Liver (tissue), 9 donors: ENCODE measurements around the gene PADI3. TPM values are rescaled to one million over a fixed set of nuclear protein-coding genes. Genes with fewer than 3 reads are reported as not detected.

Experiments
- DNase-seq: peaks from one replicate; pipeline ENCODE4 v3.0.0-alpha.2; 2017; ENCODE audit warnings: low spot score
- H3K27ac ChIP-seq, 2 donors: one replicate each; pipeline ENCODE4 v1.7.0; 2013; ENCODE audit warnings: inconsistent platforms in 2 of 2, low read length in 2 of 2, control low read depth in 1 of 2, low read depth in 1 of 2, mild to moderate bottlenecking in 1 of 2
- H3K27me3 ChIP-seq, 4 donors: one replicate each; pipeline versions ENCODE4 v1.6.1 to v1.7.0; 2013; ENCODE audit warnings: low read length in 3 of 4, inconsistent platforms in 1 of 4, mild to moderate bottlenecking in 1 of 4, moderate library complexity in 1 of 4; ENCODE audit not compliant: control insufficient read depth in 4 of 4, insufficient read depth in 4 of 4
- H3K36me3 ChIP-seq, 4 donors: one replicate each; pipeline versions ENCODE4 v1.6.1 to v1.7.0; 2013; ENCODE audit warnings: low read length in 3 of 4, mild to moderate bottlenecking in 3 of 4, low read depth in 1 of 4, moderate library complexity in 1 of 4; ENCODE audit not compliant: control insufficient read depth in 4 of 4, insufficient read depth in 3 of 4
- H3K4me1 ChIP-seq, 4 donors: one replicate each; pipeline versions ENCODE4 v1.6.1 to v1.7.0; 2013; ENCODE audit warnings: low read length in 3 of 4, mild to moderate bottlenecking in 3 of 4, moderate library complexity in 1 of 4; ENCODE audit not compliant: control insufficient read depth in 4 of 4, insufficient read depth in 4 of 4
- H3K4me3 ChIP-seq, 3 donors: one replicate each; pipeline versions ENCODE4 v1.6.1 to v1.7.0; 2013; ENCODE audit warnings: low read length in 3 of 3, control low read depth in 1 of 3, low read depth in 1 of 3, mild to moderate bottlenecking in 1 of 3
- H3K9ac ChIP-seq, 2 donors: one replicate each; pipeline ENCODE4 v1.7.0; 2013; ENCODE audit warnings: low read length in 2 of 2, mild to moderate bottlenecking in 2 of 2, moderate library complexity in 2 of 2, control low read depth in 1 of 2, low read depth in 1 of 2
- H3K9me3 ChIP-seq, 4 donors: one replicate each; pipeline versions ENCODE4 v1.6.1 to v1.7.0; 2013; ENCODE audit warnings: low read length in 3 of 4; ENCODE audit not compliant: control insufficient read depth in 4 of 4
- EGR1 ChIP-seq, 2 donors: IDR thresholded peaks; 2 replicates each; pipeline ENCODE4 v1.6.1; 2016 to 2018; ENCODE audit warnings: antibody characterized with exemption in 2 of 2, low read depth in 2 of 2
- FOXA1 ChIP-seq: IDR thresholded peaks from 2 replicates; pipeline ENCODE4 v1.6.1; 2016; ENCODE audit warnings: antibody characterized with exemption
- FOXA2 ChIP-seq: IDR thresholded peaks from 2 replicates; pipeline ENCODE4 v1.6.1; 2016; ENCODE audit warnings: antibody characterized with exemption
- GABPA ChIP-seq, 2 donors: IDR thresholded peaks in 1 of 2; conservative IDR thresholded peaks in 1 of 2; 2 replicates each; pipeline ENCODE4 v1.6.1; 2016; ENCODE audit warnings: antibody characterized with exemption in 2 of 2, mild to moderate bottlenecking in 1 of 2, moderate library complexity in 1 of 2
- HNF4A ChIP-seq, 2 donors: conservative IDR thresholded peaks; 2 replicates each; pipeline ENCODE4 v1.6.1; 2016; ENCODE audit warnings: antibody characterized with exemption in 2 of 2, mild to moderate bottlenecking in 2 of 2
- HNF4G ChIP-seq: IDR thresholded peaks from 2 replicates; pipeline ENCODE4 v1.6.1; 2016; ENCODE audit warnings: antibody characterized with exemption
- JUND ChIP-seq, 2 donors: IDR thresholded peaks; 2 replicates each; pipeline ENCODE4 v1.6.1; 2016; ENCODE audit warnings: antibody characterized with exemption in 2 of 2
- MAX ChIP-seq: IDR thresholded peaks from 2 replicates; pipeline ENCODE4 v1.6.1; 2016; ENCODE audit warnings: antibody characterized with exemption
- NR2F2 ChIP-seq: IDR thresholded peaks from 2 replicates; pipeline ENCODE4 v1.6.1; 2016; ENCODE audit warnings: antibody characterized with exemption
- RAD21 ChIP-seq, 2 donors: IDR thresholded peaks; 2 replicates each; pipeline ENCODE4 v1.6.1; 2016; ENCODE audit warnings: antibody characterized with exemption in 2 of 2, mild to moderate bottlenecking in 2 of 2
- RXRA ChIP-seq, 2 donors: IDR thresholded peaks; 2 replicates each; pipeline ENCODE4 v1.6.1; 2017 to 2018; ENCODE audit warnings: antibody characterized with exemption in 2 of 2, mild to moderate bottlenecking in 1 of 2
- SP1 ChIP-seq: IDR thresholded peaks from 2 replicates; pipeline ENCODE4 v1.6.1; 2018; ENCODE audit warnings: antibody characterized with exemption, mild to moderate bottlenecking
- TAF1 ChIP-seq: conservative IDR thresholded peaks from 2 replicates; pipeline ENCODE4 v1.6.1; 2016; ENCODE audit warnings: antibody characterized with exemption, mild to moderate bottlenecking
- YY1 ChIP-seq: IDR thresholded peaks from 2 replicates; pipeline ENCODE4 v1.6.1; 2016; ENCODE audit warnings: antibody characterized with exemption, mild to moderate bottlenecking
- WGBS: extraction: QIAGEN DNeasy Blood & Tissue Kit; methylation state at CpG from one replicate; pipeline ENCODE4 v1.1.7; 2013; 5-methylcytosine and 5-hydroxymethylcytosine counted together
- polyA plus RNA-seq, 2 donors: library from polyadenylated mRNA; stranded (reverse) in 1 of 2; unstranded in 1 of 2; fragments of 200-250 nt in 1 of 2; fragments of >200 nt in 1 of 2; fragmentation: Nextera tagmentation in 1 of 2; extraction: Ambion mirVana in 1 of 2; gene quantifications; one replicate each; pipeline versions ENCODE4 v1.2.1 to v1.2.3, GENCODE V29; 2013 to 2015
- total RNA-seq, 2 donors: library from RNA; depleted of rRNA; stranded (reverse); fragments of >200 nt; gene quantifications; one replicate each; pipeline ENCODE4 v1.2.3, GENCODE V29; 2014
- TF ChIP-seq, protein P1 (sequence below): fragments of 150-350 bp; IDR thresholded peaks from 2 replicates; pipeline ENCODE4 v1.5.1; 2017; ENCODE audit warnings: improper control_type of control experiment, low read depth, low read length; ENCODE audit not compliant: missing input control
- TF ChIP-seq, protein P2 (sequence below): IDR thresholded peaks from 2 replicates; pipeline ENCODE4 v1.6.1; 2016; ENCODE audit warnings: antibody characterized with exemption, mild to moderate bottlenecking
- TF ChIP-seq, protein P3 (sequence below): IDR thresholded peaks from 2 replicates; pipeline ENCODE4 v1.6.1; 2016; ENCODE audit warnings: antibody characterized with exemption
- TF ChIP-seq, protein P4 (sequence below): IDR thresholded peaks from 2 replicates; pipeline ENCODE4 v1.6.1; 2016; ENCODE audit warnings: antibody characterized with exemption
- donor health status: healthy.
- donor health status: healthy.
- donor health status: healthy.
- donor health status: healthy.
- donor health status: healthy.

Gene PADI3
- total and polyA plus RNA-seq, 4 donors, result not detected

DNA sequence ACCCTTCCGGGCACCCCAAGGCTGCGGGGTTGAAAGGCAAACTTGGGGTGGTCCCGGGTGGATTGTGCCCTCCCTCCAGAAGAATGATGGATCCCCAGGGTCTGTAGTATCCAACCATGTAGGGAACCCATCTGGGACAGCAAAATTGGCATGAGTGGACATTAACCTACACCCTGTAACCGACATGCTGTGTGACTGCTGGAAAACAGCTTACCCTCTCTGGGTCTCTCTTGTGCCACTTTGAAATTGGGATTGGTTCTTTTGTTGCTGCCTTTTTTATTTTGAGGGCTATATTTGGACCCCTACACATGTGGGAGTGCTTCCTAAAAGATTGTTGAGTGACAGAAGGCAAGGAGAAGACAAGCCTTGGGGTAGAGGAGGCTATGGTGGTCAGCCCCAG is 24.5 kb upstream of the PADI3 start (continued):
- TF ChIP-seq, protein P1, sequence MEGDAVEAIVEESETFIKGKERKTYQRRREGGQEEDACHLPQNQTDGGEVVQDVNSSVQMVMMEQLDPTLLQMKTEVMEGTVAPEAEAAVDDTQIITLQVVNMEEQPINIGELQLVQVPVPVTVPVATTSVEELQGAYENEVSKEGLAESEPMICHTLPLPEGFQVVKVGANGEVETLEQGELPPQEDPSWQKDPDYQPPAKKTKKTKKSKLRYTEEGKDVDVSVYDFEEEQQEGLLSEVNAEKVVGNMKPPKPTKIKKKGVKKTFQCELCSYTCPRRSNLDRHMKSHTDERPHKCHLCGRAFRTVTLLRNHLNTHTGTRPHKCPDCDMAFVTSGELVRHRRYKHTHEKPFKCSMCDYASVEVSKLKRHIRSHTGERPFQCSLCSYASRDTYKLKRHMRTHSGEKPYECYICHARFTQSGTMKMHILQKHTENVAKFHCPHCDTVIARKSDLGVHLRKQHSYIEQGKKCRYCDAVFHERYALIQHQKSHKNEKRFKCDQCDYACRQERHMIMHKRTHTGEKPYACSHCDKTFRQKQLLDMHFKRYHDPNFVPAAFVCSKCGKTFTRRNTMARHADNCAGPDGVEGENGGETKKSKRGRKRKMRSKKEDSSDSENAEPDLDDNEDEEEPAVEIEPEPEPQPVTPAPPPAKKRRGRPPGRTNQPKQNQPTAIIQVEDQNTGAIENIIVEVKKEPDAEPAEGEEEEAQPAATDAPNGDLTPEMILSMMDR, result no peak

DNA sequence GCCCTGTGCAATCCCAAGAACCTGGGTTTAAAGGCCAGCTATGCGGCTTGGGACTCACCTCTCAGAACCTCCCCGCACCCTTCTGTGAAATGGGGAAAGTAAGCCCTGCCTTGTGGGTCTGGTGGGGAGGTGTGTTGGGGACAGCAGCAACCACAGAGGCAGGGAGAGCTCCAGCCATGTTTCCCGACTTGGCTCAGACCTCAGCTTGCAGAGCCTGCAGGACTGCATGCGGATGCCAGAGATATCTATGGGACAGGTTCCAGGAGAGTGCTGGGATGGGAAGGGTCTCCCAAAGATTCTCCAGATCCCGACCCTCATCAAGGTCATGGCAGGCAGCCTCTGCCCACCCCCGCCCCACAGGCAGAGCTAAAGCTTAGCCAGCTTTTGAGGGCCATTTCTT is 23.8 kb upstream of the PADI3 start:
- H3K4me3 ChIP-seq, result no peak overlapping the region
- peaks cover 0 to 3% (median under 1%) of the 10 kb centered on the region in 4 donors for H3K27me3 ChIP-seq
- H3K36me3 ChIP-seq, result no peaks in the 10 kb centered on the region
- H3K27ac ChIP-seq, result no peak overlapping the region
- no peak overlapping the region for H3K9ac ChIP-seq
- H3K4me1 ChIP-seq, result no peaks in the 10 kb centered on the region
- no peak for DNase-seq
- no peak for TF ChIP-seq MAX
- no peak for TF ChIP-seq FOXA1
- TF ChIP-seq, protein P1, result no peak
- TF ChIP-seq EGR1 (IDR thresholded peaks at IDR 0.05; ENCODE audit: low read depth in 2 of 2), result no peak
- TF ChIP-seq, protein P2, sequence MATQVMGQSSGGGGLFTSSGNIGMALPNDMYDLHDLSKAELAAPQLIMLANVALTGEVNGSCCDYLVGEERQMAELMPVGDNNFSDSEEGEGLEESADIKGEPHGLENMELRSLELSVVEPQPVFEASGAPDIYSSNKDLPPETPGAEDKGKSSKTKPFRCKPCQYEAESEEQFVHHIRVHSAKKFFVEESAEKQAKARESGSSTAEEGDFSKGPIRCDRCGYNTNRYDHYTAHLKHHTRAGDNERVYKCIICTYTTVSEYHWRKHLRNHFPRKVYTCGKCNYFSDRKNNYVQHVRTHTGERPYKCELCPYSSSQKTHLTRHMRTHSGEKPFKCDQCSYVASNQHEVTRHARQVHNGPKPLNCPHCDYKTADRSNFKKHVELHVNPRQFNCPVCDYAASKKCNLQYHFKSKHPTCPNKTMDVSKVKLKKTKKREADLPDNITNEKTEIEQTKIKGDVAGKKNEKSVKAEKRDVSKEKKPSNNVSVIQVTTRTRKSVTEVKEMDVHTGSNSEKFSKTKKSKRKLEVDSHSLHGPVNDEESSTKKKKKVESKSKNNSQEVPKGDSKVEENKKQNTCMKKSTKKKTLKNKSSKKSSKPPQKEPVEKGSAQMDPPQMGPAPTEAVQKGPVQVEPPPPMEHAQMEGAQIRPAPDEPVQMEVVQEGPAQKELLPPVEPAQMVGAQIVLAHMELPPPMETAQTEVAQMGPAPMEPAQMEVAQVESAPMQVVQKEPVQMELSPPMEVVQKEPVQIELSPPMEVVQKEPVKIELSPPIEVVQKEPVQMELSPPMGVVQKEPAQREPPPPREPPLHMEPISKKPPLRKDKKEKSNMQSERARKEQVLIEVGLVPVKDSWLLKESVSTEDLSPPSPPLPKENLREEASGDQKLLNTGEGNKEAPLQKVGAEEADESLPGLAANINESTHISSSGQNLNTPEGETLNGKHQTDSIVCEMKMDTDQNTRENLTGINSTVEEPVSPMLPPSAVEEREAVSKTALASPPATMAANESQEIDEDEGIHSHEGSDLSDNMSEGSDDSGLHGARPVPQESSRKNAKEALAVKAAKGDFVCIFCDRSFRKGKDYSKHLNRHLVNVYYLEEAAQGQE, result no peak
- TF ChIP-seq RAD21 (IDR thresholded peaks at IDR 0.05), result no peak
- TF ChIP-seq TAF1, result no peak
- TF ChIP-seq, protein P3, sequence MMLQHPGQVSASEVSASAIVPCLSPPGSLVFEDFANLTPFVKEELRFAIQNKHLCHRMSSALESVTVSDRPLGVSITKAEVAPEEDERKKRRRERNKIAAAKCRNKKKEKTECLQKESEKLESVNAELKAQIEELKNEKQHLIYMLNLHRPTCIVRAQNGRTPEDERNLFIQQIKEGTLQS, result no peak
- TF ChIP-seq YY1, result no peak
- TF ChIP-seq GABPA (IDR thresholded peaks at IDR 0.05 in 1 of 2, conservative IDR thresholded peaks at IDR 0.05 in 1 of 2), result no peak
- no peak for TF ChIP-seq HNF4A (conservative IDR thresholded peaks at IDR 0.05)
- TF ChIP-seq FOXA2, result no peak
- TF ChIP-seq HNF4G, result no peak
- TF ChIP-seq JUND (IDR thresholded peaks at IDR 0.05), result no peak
- TF ChIP-seq SP1, result no peak
- no peak for TF ChIP-seq NR2F2
- TF ChIP-seq, protein P4, sequence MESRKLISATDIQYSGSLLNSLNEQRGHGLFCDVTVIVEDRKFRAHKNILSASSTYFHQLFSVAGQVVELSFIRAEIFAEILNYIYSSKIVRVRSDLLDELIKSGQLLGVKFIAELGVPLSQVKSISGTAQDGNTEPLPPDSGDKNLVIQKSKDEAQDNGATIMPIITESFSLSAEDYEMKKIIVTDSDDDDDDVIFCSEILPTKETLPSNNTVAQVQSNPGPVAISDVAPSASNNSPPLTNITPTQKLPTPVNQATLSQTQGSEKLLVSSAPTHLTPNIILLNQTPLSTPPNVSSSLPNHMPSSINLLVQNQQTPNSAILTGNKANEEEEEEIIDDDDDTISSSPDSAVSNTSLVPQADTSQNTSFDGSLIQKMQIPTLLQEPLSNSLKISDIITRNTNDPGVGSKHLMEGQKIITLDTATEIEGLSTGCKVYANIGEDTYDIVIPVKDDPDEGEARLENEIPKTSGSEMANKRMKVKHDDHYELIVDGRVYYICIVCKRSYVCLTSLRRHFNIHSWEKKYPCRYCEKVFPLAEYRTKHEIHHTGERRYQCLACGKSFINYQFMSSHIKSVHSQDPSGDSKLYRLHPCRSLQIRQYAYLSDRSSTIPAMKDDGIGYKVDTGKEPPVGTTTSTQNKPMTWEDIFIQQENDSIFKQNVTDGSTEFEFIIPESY, result no peak
- no peak for TF ChIP-seq RXRA (IDR thresholded peaks at IDR 0.05)
- WGBS, result 74% methylated on average over 6 of the region's 6 CpGs
- no peaks in the 10 kb centered on the region for H3K9me3 ChIP-seq
